GM21390 (cell line): Measurements from ENCODE around the gene ORM1.

Source experiments
- ATAC-seq: cut with Tn5 transposase; IDR thresholded peaks from one replicate; pipeline ENCODE4 v1.9.1; 2021; ENCODE audit not compliant: unreplicated experiment

Gene ORM1

DNA sequence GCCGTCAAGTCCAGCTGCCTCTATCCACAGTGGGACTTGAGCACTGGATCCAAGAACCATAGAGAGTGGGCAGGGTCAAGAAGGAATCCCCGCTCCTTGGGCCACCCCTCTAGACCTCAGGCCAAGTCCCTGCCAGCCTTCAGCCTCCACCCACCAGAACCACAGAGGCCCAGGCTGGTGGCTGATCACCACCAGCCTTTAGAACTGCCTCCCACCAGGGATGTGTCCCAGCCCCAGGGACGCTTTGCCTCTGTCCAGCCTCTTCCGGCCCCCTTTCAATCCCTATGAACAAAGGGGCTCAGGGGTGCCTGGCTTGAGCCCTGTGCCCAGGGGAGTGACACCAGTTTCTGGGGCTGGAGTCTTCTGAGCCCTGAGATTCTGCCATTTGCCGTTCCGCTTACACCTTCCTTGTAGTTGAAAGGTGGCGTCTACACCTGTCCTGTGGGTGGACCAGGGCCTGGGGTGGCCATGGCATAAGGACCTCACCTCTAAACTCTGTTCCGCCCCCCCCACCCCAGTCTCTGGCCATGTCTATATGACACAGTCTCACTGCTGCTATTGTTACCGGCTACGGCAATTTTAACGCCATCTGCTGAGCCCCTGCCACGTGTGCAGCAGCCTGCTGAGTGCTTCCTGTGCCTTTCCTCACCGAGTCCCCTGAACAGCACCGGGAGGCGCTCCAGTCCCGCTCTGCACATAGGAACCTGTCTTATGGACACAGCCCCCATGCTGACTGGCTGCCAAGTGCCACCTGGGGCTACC is 35.7 kb upstream of the ORM1 start:
- no peak for ATAC-seq

DNA sequence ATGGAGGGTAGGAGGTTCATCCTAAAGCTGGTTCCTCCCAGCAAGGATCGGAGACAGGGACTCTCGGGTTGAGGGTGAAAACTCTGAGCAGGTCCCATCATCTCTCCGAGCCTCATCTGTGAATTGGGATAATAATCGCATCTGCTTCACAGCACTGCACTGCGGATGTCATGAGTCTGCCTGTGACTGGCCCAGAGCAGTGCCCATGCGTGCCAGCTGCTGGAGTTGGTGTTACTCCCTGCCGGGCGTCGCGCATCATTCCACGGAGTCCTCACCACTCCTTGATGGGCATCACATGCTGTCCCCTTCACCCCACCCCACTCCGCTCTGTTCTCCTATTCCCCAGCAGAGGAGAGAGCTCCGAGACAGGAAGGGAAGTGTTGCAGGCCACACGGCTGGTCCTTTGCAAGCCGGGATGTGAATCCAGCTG is 35.1 kb upstream of the ORM1 start:
- ATAC-seq = no peak

DNA sequence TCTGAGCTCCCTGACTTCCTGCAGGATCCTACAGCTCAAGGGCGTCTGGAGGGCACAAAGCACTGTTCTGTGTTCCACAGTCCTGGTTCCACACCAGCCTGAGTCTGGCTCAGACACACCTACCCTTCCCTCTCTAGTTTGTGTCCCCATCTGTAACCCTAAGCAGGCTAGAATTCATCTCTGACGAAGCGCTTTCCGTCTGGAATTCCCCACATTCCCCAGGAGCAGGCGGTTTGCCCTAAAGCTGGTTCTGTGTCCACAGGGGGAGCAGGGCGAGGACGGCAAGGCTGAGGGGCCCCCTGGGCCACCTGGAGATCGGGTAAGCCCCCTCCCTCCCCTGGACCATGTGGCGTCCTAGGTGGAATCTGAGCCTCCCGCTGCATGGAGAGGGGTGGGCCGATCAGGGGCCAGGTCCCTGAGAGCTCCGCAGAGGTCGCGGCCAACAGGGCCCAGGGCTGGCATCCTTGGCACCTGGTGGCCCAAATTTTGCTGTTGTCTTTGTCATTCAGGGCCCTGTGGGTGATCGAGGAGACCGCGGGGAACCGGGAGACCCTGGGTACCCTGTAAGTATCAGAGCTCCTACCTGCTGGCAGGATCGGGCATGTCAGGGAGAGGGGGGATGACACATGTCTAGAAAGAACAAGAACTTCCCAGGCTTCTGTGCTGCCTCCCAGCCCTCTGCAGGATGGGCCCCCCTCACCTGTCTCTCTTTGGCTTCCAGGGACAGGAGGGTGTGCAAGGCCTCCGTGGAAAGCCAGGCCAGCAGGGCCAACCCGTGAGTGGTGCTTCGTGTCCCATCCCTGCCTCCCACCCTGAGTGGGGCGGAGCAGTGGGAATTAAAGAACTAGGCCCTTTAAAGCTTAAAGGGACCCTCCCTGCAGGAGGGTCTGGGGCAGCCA is 34.5 kb upstream of the ORM1 start:
- ATAC-seq = no peak

DNA sequence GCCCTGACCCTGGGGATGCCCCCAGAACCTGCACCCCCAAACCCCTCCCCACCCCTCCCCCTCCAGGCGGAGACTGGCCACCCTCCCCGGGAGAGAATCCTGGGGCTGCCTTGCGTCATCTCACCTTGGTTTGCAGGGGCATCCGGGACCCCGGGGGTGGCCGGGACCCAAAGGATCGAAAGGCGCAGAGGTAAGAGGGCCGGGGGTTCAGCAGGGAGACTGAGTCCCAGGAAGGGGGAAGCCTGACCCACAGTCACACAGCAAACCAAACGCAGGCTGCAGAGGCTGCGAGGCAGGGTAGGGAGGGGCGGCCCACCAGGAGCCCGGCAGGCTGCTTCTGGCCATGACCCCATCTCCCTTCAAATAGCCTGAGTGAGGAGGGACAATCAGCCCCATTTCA is 33.8 kb upstream of the ORM1 start:
- no peak for ATAC-seq

DNA sequence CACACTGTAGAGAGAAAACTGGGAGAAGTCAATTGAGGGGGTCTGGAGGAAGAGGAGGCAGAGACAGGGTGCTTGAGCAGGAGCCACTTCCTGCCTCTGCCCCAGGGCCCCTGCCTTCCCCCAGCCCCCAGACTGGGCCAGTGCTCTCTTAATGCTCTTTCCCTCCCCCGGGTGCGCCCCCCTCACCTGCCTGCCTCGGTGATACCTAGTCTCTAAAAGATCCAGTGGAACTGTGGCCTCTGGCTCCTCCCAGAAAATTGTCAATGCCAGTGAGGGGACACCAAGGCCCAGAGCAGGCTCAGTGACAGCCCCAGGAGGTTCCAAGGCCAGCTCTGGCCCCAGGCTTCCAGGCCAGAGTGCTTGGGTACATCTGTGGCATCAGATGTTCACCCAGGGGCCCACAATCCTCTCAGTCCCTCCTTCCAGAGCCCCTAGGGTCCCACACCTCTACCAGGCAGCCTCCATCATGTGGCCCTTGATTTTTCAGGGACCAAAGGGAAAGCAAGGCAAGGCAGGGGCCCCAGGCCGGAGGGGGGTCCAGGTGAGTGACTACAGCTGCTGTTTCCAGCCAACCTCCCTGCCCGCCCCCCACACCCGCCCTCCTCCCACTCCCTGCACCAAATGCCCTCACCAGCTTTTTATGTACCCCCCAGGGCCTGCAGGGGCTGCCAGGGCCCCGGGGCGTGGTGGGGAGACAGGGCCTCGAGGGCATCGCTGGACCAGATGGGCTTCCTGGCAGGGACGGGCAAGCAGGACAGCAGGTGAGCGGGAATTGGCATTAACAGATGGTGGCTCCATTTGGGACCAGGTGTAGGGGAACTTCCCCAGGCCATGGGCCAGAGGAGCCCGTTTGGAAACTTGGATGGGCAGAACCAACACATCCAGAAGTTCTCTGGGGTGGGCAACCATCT is 33.1 kb upstream of the ORM1 start:
- no peak for ATAC-seq

DNA sequence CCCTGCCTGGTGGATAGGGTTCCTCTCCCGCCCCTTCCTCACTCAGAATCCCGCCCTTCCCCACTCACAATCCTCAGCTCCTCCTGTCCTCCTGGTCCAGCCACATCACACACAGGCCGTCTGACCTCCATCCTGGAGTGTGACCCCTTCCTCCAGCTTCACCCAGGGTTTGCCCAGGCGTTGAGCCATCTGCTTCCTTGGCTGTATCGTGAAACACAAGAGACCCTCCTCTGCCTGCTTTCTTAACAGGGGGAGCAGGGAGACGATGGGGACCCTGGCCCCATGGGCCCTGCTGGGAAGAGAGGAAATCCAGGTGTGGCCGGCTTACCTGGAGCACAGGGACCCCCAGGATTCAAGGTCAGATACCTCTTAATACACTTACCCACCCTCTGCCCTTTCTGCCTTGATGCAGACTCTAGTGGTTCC is 32.3 kb upstream of the ORM1 start:
- no peak for ATAC-seq

DNA sequence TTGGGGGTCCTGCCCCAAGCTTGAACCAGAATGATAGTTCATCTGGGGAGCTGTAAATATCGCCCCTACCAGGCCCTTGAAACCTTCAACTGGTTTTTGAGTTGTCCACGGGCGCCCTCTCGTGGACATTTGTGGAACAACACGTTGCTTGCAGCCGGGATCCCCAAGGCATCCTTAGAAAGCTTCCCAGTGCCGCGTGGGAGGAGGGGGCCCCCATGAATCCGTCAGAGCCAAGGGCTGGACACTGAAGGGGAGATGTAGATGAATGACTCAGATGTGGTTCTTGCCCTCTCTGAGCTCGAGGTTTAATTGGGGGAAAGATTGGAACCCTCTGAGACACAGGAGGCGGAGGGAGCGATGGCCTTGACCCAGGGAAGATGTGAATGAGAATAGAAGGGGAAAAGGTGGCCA is 31.8 kb upstream of the ORM1 start:
- ATAC-seq = peak; percentile 54

DNA sequence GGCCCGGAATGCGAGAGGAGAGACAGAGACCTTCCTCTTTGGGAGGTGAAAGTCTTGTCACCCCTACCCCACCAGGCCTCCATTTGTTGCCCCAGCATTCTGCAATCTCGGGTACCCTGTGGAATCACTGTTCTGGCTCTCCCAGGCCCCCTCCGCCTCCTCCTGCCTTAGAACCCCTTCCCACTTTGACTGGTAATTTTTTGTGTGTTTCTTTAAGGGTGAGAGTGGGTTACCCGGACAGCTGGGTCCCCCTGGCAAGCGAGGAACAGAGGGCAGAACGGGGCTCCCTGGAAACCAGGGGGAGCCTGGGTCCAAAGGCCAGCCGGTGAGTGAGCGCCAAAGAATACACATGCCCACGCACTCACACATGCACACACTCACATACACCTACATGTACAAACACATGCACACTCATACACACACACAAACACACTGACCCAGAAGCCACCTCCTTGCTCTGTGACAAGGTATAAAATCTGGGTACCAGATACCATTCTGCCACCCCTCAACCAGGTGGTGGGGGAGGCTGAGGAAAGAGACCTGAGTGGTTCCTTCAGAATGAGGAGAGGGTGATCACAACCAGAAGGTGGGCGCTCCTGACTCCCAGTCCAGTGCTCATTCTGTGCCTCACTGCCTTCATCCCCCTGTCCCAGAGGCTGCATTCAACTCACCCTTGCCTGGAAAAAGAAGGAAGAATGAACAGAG is 30.9 kb upstream of the ORM1 start:
- ATAC-seq = no peak

DNA sequence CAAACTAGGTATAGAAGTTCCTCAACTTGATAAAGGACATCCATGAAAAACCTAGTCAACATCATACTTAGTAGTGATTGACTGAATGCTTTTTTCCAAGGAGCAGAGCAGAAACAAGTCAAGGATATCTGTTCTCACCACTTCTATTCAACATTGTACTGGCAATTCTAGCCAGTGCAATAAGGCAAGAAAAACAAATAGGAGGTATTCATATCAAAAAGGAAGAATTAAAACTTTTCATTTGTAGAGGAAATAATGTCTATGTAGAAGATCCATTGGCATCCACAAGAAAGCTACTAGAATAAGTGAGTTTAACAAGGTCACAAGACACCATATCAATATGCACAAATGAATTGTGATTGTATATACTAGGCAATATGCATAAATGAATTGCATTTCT is 28.2 kb upstream of the ORM1 start:
- ATAC-seq = no peak

DNA sequence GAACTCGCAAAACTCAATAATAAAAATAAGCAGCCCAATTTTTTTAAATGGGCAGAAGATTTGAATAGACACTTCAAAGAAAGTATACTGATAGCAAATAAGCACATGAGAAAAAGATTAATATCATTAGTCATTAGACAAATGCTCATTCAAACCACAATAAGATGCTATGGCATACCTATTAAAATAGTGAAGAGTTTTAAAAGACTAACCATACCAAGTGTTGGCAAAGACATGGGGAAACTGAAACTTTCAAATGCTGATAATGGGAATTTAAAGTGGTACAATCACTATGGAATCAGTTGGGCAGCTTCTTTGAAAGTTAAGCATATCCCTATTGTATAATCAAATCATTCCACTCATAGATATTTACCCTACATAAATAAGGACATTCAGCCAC is 26.6 kb upstream of the ORM1 start:
- ATAC-seq = no peak

DNA sequence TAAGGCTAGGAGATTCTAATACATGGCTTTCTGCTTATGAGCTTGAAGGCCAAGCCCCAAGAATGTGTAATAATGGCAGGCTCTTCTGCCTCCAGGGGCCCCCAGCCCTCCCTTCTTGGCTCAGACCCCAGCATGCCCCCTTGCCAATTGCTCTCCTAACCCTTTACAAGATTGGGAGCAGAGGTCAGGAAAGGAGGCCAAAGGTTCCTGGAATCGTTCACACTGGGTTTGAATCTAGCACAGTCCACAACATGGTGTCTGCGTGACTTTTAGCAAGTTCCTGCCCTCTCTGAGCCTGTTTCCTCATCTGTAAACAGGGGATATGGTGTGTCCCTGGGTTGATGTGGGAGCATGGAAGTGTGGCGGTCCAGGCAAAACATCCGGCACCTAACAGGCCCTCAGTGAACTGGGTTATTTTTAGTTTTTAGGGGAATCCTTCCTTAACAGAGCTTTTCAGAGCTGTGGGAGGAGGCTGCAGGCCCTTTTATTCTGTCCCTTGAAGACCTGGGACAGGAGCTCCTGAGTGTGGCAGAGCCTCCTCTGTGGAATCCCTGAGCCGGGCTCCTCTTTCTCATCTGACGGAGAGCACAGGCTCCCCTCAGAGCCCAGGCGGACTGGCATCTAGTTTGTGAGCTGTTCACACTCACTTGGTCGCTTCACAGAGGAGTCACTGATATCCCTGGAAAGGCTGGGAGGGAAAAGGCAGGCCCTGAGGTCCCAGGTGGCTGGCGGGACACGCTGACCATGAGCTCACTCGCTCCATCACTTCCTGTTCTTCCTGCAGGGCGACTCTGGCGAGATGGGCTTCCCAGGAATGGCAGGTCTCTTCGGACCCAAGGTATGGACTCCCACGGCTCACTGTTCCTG is 23.4 kb upstream of the ORM1 start:
- no peak for ATAC-seq

DNA sequence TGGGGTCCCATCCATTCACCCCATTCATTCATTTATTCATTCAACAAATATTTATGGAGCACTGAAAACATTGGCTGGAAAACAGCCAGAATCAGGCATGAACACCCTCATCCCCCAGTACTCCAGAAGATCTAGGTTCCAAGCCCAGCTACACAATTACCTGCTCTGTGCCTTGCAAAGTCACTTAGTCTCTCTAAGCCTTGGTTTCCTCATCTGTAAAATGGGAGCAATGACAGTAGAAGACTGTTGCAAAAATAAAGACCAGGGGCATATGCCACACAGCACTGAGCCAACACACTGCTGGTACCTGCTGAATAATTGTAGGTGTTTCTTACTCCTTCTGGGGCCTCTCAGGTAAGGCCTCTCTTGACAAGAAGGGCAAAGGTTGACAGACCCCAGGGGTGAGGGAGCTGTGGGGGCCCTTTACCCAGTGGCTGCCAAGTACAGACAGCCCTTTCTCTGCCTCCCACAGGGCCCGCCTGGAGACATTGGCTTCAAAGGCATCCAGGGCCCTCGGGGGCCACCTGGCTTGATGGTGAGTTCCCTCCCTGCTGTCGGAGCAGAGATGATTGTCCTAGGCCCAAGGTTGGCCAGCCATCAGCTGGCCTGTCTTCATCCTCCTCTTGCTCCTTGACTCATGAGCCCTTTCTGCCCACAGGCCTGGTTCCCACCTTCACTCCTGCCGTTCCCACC is 22.6 kb upstream of the ORM1 start:
- ATAC-seq = no peak

DNA sequence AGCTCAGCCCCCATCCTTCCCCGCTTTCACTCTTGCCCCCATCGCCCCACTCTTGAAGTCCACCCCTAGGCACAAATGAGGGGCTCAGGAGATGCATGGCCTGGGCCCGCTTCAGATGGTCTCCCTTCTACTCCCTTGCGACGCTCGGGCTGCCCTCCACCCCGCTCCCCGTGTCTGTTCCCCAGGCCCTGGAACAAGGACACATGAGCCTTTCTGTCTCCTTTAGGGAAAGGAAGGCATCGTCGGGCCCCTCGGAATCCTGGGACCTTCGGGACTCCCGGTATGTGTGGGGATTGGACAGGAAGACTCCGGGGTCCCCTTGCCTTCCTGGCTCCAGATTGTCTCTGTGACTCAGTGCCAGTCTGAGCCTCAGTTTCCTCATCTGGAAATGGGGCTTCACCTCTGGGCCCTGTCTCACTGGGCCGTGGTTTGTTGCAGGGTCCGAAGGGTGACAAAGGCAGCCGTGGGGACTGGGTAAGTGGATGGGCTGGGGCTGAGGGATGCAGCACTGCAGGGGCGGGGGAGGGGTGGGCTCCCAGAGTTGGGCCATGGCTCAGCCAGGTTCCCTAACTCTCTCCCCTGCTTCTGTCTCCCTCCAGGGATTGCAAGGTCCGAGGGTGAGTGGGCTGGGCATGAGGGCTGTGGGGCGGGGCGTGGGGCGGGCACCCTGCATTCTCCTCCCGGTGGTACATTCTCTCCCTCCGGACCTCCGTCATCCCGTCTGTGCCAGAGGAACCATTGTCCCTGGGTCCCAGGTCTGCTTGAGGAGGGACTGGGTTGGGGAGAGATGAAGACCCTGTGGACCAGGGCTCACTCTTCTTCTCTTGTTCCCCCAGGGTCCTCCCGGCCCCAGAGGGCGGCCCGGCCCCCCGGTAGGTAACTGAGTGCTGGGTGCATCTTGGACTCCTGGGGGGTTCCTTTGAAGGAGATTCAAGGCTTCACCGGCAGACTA is 21.8 kb upstream of the ORM1 start:
- no peak for ATAC-seq

DNA sequence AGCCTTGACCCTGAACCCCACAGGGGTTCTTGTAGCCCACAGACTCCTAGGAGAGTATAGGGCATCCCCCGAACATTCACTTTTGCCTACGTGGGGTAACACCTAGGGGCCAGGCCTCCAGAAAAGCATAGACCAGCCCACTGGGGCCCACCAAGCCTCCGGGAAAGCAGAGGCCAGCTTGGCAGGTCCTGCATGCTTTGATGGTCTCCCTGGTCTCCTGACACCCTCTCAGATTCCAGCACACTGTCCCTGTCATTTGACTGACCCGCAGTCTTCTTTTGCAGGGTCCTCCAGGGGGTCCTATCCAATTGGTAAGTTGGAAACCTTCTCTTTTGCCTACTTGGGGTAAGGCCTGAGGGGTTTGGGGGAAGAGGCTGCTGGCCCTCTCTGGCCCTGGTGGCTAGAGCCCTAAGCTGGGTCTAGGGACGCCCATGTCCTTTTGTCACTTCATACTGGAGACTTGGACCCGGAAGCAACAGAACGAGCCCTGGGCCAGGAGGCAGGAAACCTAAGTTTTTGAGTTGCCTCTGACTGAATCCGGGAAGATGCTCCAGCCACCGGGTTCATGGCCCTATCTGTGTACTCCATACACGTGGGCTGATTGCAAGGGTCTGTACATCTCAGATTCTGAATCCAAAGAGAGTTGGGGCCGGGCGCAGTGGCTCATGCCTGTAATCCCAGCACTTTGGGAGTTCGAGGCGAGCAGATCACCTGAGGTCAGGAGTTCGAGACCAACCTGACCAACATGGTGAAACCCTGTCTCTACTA is 20.9 kb upstream of the ORM1 start:
- ATAC-seq = no peak

DNA sequence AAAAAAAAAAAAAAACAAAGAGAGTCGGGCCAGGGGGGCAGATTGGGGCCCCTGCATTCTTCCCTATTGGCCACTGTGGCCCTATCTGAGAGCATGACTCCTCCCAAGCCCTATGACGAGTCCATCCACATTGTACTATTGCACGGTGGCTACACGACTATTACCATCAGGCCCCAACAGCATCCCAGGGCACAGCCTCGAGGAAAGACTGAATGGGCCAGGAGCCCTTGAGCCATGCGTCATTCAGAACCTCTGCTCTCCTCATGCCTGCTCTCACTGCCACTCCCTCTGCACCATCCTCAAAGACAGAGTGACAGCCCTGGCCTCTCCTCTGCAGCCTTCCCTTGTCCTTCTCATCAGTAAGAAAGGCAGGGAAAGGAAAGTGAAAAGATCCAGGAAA is 20.2 kb upstream of the ORM1 start:
- no peak for ATAC-seq

DNA sequence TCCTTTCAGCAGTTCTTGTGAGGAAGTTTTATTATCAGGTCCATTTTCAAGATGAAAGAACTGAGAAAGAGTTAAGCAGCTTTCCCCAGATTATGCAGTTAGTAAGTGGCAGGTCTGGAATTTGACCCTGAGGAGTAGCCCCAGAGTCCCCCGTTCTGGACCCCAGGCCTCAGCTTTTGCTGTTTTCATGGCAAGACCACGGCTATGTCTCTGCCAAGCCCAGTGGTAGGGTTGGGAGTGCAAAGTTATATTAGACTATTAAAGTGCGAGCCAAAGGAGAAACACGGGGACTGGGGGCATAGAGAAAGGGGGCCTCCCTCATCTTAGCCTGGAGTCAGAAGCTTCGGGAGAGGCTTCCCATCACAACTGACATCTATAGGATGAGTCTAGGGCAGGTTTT is 19.3 kb upstream of the ORM1 start:
- no peak for ATAC-seq

DNA sequence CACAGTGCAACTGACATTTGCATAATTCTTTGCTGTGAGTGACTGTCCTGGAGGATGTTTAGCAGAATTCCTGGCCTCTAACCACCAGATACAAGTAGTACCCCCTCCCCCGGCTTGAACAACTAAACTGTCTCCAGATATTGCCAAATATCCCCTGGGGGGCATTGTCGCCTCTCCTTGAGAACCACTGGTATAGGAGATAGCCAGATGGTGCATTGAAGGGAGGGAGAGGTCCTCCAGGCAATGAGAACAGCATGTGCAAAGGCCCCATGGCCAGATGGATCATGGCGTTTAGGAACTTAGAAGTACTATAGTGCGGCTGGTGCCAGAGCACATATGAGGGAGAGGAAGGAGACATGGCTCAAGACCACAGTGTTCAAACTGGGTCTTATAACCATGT is 18.9 kb upstream of the ORM1 start:
- no peak for ATAC-seq
